Endothelial cell of umbilical vein (primary cell): ENCODE measurements around the gene CHN2. TPM values are rescaled to one million over a fixed set of nuclear protein-coding genes. Genes with fewer than 3 reads are reported as not detected.

Experiments used
- BruUV-seq: library from RNA; stranded (reverse); fragments of 400-500 nt; replicated peaks from 2 replicates; lab custom pipeline; 2021; lab: Mats Ljungman, UMichigan
- CTCF ChIA-PET: fragments of 300-600, 350-600 bp; sonication (Branson Sonifier 250); formaldehyde crosslinking; loops from one replicate; lab custom pipeline; 2021; ENCODE audit warnings: antibody characterized with exemption, inconsistent platforms; lab: Charles Lee
- POLR2A ChIA-PET: fragments of 300-600, 350-600 bp; sonication (Branson Sonifier 250); formaldehyde crosslinking; loops from one replicate; lab custom pipeline; 2021; ENCODE audit warnings: antibody characterized with exemption, inconsistent platforms; lab: Charles Lee
- DNase-seq: peaks from one replicate; pipeline ENCODE4 v3.0.0-alpha.2; 2011; ENCODE audit warnings: low read depth, low spot score
- FAIRE-seq: peaks from 2 replicates; lab custom pipeline; 2011; peaks lifted over from hg19 to GRCh38; lab: Jason Lieb, UNC
- H2AFZ ChIP-seq: 2 replicates; pipeline ENCODE4 v1.6.0; 2012; ENCODE audit warnings: low read depth, low read length, control low read depth, inconsistent platforms
- H3K27ac ChIP-seq: 2 replicates; pipeline ENCODE4 v1.5.1; 2011; ENCODE audit warnings: low read depth, mild to moderate bottlenecking, control low read depth, low read length, moderate library complexity; ENCODE audit not compliant: insufficient read depth
- H3K27me3 ChIP-seq, 2 experiments: 2 replicates each; pipeline versions ENCODE4 v1.6.0 to v1.6.1; 2011; ENCODE audit warnings: low read length in 2 of 2, mixed read lengths in 1 of 2; ENCODE audit not compliant: control insufficient read depth in 2 of 2, insufficient read depth in 2 of 2
- H3K36me3 ChIP-seq, 2 experiments: 2 replicates in 1 of 2; 3 replicates in 1 of 2; pipeline ENCODE4 v1.5.1; 2011; ENCODE audit warnings: low read length in 2 of 2, mild to moderate bottlenecking in 1 of 2, moderate library complexity in 1 of 2; ENCODE audit not compliant: control insufficient read depth in 2 of 2, insufficient read depth in 2 of 2; ENCODE audit errors: extremely low read depth in 1 of 2
- H3K4me1 ChIP-seq: 3 replicates; pipeline ENCODE4 v1.5.1; 2011; ENCODE audit warnings: mild to moderate bottlenecking, low read length; ENCODE audit not compliant: control insufficient read depth, insufficient read depth; ENCODE audit errors: extremely low read depth
- H3K4me2 ChIP-seq: 2 replicates; pipeline ENCODE4 v1.6.1; 2011; ENCODE audit warnings: low read length, control low read depth, mixed read lengths; ENCODE audit not compliant: insufficient read depth
- H3K4me3 ChIP-seq, 3 experiments: fragments of 200-600 bp in 1 of 3; sonication (generic), shearing (Covaris generic) in 1 of 3; replicated peaks in 1 of 3; 2 replicates each; pipeline ENCODE4 v1.5.1; 2011 to 2016; ENCODE audit warnings: control low read depth in 3 of 3, low read length in 3 of 3, mild to moderate bottlenecking in 2 of 3, inconsistent platforms in 1 of 3, low read depth in 1 of 3, moderate library complexity in 1 of 3; ENCODE audit not compliant: insufficient read depth in 1 of 3
- H3K79me2 ChIP-seq: 2 replicates; pipeline ENCODE4 v1.6.0; 2012; ENCODE audit warnings: low read length, inconsistent platforms; ENCODE audit not compliant: control insufficient read depth, insufficient read depth
- H3K9ac ChIP-seq: replicated peaks from 2 replicates; pipeline ENCODE3; 2011; ENCODE audit warnings: low read length, control low read depth; ENCODE audit not compliant: insufficient read depth; ENCODE audit errors: extremely low read depth
- H3K9me1 ChIP-seq: replicated peaks from 3 replicates; pipeline ENCODE4 v1.6.0; 2011; ENCODE audit warnings: mild to moderate bottlenecking, low read length; ENCODE audit not compliant: control insufficient read depth, insufficient read depth; ENCODE audit errors: extremely low read depth
- H3K9me3 ChIP-seq: replicated peaks from 2 replicates; pipeline ENCODE4 v1.5.1; 2012; ENCODE audit warnings: low read length, inconsistent platforms; ENCODE audit not compliant: control insufficient read depth, insufficient read depth
- H4K20me1 ChIP-seq: replicated peaks from 2 replicates; pipeline ENCODE3; 2011; ENCODE audit warnings: mild to moderate bottlenecking, low read length; ENCODE audit not compliant: control insufficient read depth, insufficient read depth; ENCODE audit errors: extremely low read depth
- CTCF ChIP-seq, 2 donors: IDR thresholded peaks; 1 replicate in 1 of 2; 2 replicates in 1 of 2; pipeline ENCODE4 v1.5.1; 2011; ENCODE audit warnings: low read length in 2 of 2, mild to moderate bottlenecking in 2 of 2, moderate library complexity in 2 of 2, control low read depth in 1 of 2, inconsistent platforms in 1 of 2, low read depth in 1 of 2; ENCODE audit not compliant: insufficient read depth in 1 of 2; ENCODE audit errors: extremely low read depth in 1 of 2
- EZH2 ChIP-seq: IDR thresholded peaks from 2 replicates; pipeline ENCODE4 v1.6.1; 2012; ENCODE audit warnings: borderline replicate concordance, low read depth, mild to moderate bottlenecking, moderate library complexity, low read length, inconsistent platforms; ENCODE audit not compliant: severe bottlenecking
- FOS ChIP-seq: IDR thresholded peaks from 2 replicates; pipeline ENCODE4 v1.6.1; 2011; ENCODE audit warnings: mild to moderate bottlenecking, low read length, moderate library complexity, borderline replicate concordance; ENCODE audit not compliant: insufficient read depth
- GATA2 ChIP-seq: IDR thresholded peaks from 2 replicates; pipeline ENCODE4 v1.7.0; 2011; ENCODE audit warnings: low read depth, mild to moderate bottlenecking, moderate library complexity, mixed read lengths, low read length; ENCODE audit not compliant: insufficient read length, insufficient read depth
- JUN ChIP-seq: IDR thresholded peaks from 2 replicates; pipeline ENCODE4 v1.6.1; 2011; ENCODE audit warnings: borderline replicate concordance, low read depth; ENCODE audit not compliant: insufficient read length, insufficient read depth
- MAX ChIP-seq: IDR thresholded peaks from 2 replicates; pipeline ENCODE4 v1.6.1; 2011; ENCODE audit not compliant: insufficient read depth, insufficient read length
- MYC ChIP-seq: IDR thresholded peaks from one replicate; pipeline ENCODE4 v1.6.1; 2011; ENCODE audit warnings: mild to moderate bottlenecking, low read depth, low read length
- POLR2A ChIP-seq: IDR thresholded peaks from 2 replicates; pipeline ENCODE4 v1.6.1; 2012; ENCODE audit warnings: low read depth, mild to moderate bottlenecking, control low read depth, low read length
- POLR2AphosphoS5 ChIP-seq: IDR thresholded peaks from 2 replicates; pipeline ENCODE4 v1.6.1; 2012; ENCODE audit warnings: low read depth, mild to moderate bottlenecking, control low read depth, low read length, moderate library complexity; ENCODE audit not compliant: insufficient read depth
- dilution Hi-C: fragments of 300-500 bp; cut with MboI; formaldehyde crosslinking; loops from one replicate; pipeline ENCODE4 v1.15.0; 2019; ENCODE audit warnings: low sequenced_read_pairs; ENCODE audit not compliant: extremely low pct_ligation_motif_present
- intact Hi-C: fragments of 100-400 bp; cut with micrococcal nuclease; formaldehyde crosslinking; loops from one replicate; pipeline ENCODE4 v1.10.0; 2022
- polyA plus RNA-seq, 4 experiments: library from polyadenylated mRNA; depleted of rRNA in 3 of 4; stranded (reverse) in 3 of 4; unstranded in 1 of 4; fragments of >200 nt; gene quantifications; 2 replicates each; pipeline versions ENCODE4 v1.2.1 to v1.2.3, GENCODE V29; 2011 to 2012; ENCODE audit warnings: missing spikeins in 1 of 4
- total RNA-seq: library from RNA; stranded (reverse); gene quantifications from 2 replicates; pipeline ENCODE4 v1.2.3, GENCODE V29; 2021

Gene CHN2
- total and polyA plus RNA-seq, 2 donors (not counting 3 experiments of a cell fraction or from before 2014, with no cell fraction given) = 1.4 to 5.0 TPM

GRCh38 chr7:29352041-29352440 lies 157.5 kb downstream of the CHN2 start:
- H3K4me1 ChIP-seq = no peaks in the 10 kb centered on the region
- no peaks in the 10 kb centered on the region for H3K79me2 ChIP-seq
- no peaks in the 10 kb centered on the region for H3K9me1 ChIP-seq
- no peak overlapping the region for H3K27ac ChIP-seq
- H3K4me3 ChIP-seq = no peak overlapping the region
- FAIRE-seq (no peak), DNase-seq (no peak)
- no peaks in the 10 kb centered on the region for H3K9me3 ChIP-seq
- H4K20me1 ChIP-seq = no peaks in the 10 kb centered on the region
- dilution Hi-C loops (no loop called here), intact Hi-C loops (no loop called here)
- no peak overlapping the region for H3K9ac ChIP-seq
- no peak overlapping the region for H3K4me2 ChIP-seq
- TF ChIP-seq MAX (no peak), POLR2A (no peak), FOS (no peak), MYC (no peak), POLR2AphosphoS5 (no peak), JUN (no peak), EZH2 (no peak), CTCF (IDR thresholded peaks at IDR 0.05; ENCODE audit: extremely low read depth in 1 of 2, insufficient read depth in 1 of 2, low read depth in 1 of 2, low read length in 2 of 2) (no peak), GATA2 (no peak)
- no peaks in the 10 kb centered on the region for H3K36me3 ChIP-seq
- ChIA-PET POLR2A (no interaction called here), CTCF (no interaction called here)
- peaks cover 1 to 5% of the 10 kb centered on the region in 2 experiments for H3K27me3 ChIP-seq
- BruUV-seq = no TSS peak
- H2AFZ ChIP-seq = no peak overlapping the region
